GM19468 (cell line): ENCODE data around the gene DDX56.

ENCODE experiments used
- ATAC-seq: cut with Tn5 transposase; IDR thresholded peaks from one replicate; pipeline ENCODE4 v1.9.1; 2021; ENCODE audit warnings: mild to moderate bottlenecking, moderate library complexity, moderate number of reproducible peaks; ENCODE audit not compliant: unreplicated experiment; ENCODE audit errors: extremely low read depth

DDX56 gene

GRCh38 chr7:44538798-44539668, 34.7 kb downstream of the DDX56 start:
- ATAC-seq = no peak

GRCh38 chr7:44538093-44538797, 35.5 kb downstream of the DDX56 start:
- no peak for ATAC-seq

GRCh38 chr7:44537442-44537841, 36.3 kb downstream of the DDX56 start:
- no peak for ATAC-seq

- no peak for ATAC-seq
Observed at GRCh38 chr7:44536090-44536489, 37.6 kb downstream of the DDX56 start.

GRCh38 chr7:44535348-44536064, 38.2 kb downstream of the DDX56 start:
- ATAC-seq = no peak

- no peak for ATAC-seq
Observed at GRCh38 chr7:44534501-44534900, 39.2 kb downstream of the DDX56 start.

GRCh38 chr7:44534087-44534486, 39.6 kb downstream of the DDX56 start:
- ATAC-seq = no peak

GRCh38 chr7:44533301-44534055, 40.2 kb downstream of the DDX56 start:
- no peak for ATAC-seq

- no peak for ATAC-seq
Observed at GRCh38 chr7:44531421-44532380, 42.0 kb downstream of the DDX56 start.

GRCh38 chr7:44530990-44531389, 42.7 kb downstream of the DDX56 start:
- ATAC-seq = no peak

GRCh38 chr7:44524811-44525388, 48.8 kb downstream of the DDX56 start:
- ATAC-seq = no peak

- ATAC-seq = no peak
Observed at GRCh38 chr7:44522315-44522714, 51.4 kb downstream of the DDX56 start.

- no peak for ATAC-seq
Observed at GRCh38 chr7:44521347-44522095, 52.2 kb downstream of the DDX56 start.

GRCh38 chr7:44520574-44520973, 53.1 kb downstream of the DDX56 start:
- ATAC-seq = no peak

- no peak for ATAC-seq
Observed at GRCh38 chr7:44519546-44519945, 54.2 kb downstream of the DDX56 start.

- no peak for ATAC-seq
Observed at GRCh38 chr7:44518761-44519160, 54.9 kb downstream of the DDX56 start.

- ATAC-seq = no peak
Observed at GRCh38 chr7:44517175-44517574, 56.5 kb downstream of the DDX56 start.
